ENCODE results near the gene MFNG.

DNA sequence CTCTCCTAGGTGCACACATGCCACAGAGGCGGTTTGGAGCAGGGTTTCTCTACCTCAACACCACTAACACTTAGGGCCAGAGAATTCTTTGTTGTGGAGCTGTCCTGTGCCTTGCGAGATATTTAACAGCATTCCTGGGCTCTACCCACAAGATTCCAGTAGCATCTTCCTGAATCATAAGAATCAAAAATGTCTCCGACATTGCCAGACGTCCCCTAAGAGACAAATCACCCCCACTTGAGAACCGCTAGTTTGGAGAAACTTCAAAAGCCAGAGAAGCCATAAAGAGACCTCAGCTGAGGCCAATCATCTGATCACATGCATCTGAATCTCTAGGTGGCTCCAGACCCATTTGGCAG lies 16.1 kb downstream of the MFNG start:
- TF ChIP-seq, protein P1, sequence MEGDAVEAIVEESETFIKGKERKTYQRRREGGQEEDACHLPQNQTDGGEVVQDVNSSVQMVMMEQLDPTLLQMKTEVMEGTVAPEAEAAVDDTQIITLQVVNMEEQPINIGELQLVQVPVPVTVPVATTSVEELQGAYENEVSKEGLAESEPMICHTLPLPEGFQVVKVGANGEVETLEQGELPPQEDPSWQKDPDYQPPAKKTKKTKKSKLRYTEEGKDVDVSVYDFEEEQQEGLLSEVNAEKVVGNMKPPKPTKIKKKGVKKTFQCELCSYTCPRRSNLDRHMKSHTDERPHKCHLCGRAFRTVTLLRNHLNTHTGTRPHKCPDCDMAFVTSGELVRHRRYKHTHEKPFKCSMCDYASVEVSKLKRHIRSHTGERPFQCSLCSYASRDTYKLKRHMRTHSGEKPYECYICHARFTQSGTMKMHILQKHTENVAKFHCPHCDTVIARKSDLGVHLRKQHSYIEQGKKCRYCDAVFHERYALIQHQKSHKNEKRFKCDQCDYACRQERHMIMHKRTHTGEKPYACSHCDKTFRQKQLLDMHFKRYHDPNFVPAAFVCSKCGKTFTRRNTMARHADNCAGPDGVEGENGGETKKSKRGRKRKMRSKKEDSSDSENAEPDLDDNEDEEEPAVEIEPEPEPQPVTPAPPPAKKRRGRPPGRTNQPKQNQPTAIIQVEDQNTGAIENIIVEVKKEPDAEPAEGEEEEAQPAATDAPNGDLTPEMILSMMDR (IDR thresholded peaks at IDR 0.05) = no peak
- TF ChIP-seq EP300 (IDR thresholded peaks at IDR 0.05) = no peak
